NOMO-1 (cell line): ENCODE results near the gene RUBCN.
"Not testable (repeated sequence)": the region's sequence is repeated elsewhere in the genome, so short reads cannot be mapped to it uniquely, and the experiment has no call there.

Experiments
- DNase-seq, 2 experiments: peaks; one replicate each; lab custom pipeline; 2025; ENCODE audit not compliant: unreplicated experiment in 2 of 2; lab: John Stamatoyannopoulos, UW

RUBCN gene

GRCh38 chr3:197687570-197687969 lies 49.1 kb downstream of the RUBCN start:
- no peak for DNase-seq

DNA sequence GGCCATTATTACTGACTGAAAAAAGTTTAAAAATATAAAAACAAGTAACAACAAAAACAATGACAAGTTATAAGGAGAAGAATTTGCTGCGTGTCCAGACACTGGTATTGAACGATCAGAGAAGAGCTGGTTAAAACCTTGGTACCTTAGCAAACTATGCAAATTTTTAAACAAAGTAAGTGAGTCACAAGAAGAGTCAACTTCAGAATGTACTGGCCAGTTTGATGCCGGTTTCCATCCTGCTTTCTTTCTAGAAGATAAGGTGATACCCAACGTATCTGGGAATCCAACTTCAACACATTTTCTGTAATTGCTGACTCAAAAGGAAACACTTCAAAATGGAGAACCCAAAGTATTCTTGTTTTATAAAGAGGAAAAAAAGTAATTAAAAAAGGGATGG lies 49.8 kb downstream of the RUBCN start:
- no peak for DNase-seq

- DNase-seq, result no peak
Observed at GRCh38 chr3:197685546-197685945, 51.2 kb downstream of the RUBCN start.

- DNase-seq, result no peak
Observed at GRCh38 chr3:197683191-197683590, 53.5 kb downstream of the RUBCN start.

DNA sequence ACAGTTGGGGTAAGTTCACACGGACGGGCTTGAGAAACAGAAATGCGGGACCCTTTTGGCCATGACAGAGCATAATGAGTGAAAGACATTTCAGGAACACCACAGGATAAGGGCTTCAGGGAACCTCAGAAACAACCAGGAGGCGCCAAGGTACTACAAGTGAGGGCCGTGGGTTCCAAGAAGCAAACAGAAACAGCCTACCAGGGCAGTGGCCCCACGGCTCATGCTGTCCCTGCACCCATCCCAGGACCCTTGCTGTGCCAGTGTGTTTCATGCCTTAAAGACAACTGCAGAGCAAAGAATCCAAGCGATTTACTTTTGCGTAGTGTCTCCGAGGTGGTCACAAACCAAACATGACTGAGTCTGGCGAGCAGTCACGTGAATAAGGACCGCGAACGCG lies 54.0 kb downstream of the RUBCN start:
- no peak for DNase-seq

DNA sequence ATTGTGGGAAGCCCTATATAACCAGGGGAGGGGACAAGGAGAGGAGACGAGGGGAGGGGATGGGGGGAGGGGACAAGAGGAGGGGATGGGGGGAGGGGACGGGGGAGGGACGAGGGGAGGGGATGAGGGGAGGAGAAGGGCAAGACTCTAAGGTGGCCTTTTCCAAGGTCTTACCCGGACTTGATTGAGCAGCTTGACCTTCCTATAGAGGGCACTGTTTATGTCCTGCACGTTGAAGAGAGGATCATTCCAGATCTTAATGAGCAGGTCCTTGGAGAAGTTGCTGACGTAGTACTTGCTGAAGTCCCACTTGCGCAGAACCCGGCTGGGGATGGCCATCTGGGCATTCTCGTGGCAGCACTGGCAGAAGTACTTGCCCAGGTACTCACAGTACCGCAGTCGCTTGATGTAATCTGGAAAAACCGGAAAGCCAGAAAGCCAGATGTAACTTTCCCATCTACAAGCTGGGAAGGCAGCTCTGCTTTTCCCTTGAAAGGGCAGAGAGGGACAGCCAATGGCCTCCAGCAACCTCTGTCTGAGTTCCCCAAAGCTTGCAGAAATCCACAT lies 55.7 kb downstream of the RUBCN start:
- no peak for DNase-seq

DNA sequence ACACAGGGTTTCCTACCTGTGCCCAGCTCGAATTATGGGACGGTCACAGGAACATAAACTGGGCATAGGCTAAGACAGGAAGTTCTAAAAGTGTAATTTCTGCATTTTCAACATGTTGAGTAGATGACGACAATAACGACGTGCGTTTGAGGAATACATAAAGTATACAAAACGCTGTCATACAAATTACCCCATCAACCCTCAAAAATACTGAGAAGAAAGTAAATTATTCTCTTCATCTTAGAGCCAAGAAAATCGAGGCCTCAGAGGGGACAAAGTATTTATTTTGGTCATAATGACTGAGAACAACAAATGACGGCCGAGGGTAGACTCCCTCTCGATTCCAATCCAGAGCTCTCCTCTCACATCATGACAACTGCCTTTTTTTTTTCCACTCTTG lies 60.8 kb downstream of the RUBCN start:
- DNase-seq, result no peak

DNA sequence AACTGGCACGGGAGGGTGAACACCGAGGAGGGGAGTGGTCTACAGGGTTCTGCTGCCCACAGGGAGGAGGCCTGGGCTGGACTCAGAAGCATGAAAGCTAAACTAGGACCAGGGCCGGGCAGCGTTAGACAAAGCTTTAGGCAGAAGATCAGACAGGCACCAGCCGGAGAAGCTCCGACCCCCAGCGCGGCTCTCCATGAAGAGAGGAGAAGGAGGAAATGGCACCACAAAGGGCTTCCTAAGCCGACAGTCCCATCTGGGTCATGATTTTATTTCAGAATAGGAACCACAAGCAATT lies 61.2 kb downstream of the RUBCN start:
- no peak for DNase-seq

DNA sequence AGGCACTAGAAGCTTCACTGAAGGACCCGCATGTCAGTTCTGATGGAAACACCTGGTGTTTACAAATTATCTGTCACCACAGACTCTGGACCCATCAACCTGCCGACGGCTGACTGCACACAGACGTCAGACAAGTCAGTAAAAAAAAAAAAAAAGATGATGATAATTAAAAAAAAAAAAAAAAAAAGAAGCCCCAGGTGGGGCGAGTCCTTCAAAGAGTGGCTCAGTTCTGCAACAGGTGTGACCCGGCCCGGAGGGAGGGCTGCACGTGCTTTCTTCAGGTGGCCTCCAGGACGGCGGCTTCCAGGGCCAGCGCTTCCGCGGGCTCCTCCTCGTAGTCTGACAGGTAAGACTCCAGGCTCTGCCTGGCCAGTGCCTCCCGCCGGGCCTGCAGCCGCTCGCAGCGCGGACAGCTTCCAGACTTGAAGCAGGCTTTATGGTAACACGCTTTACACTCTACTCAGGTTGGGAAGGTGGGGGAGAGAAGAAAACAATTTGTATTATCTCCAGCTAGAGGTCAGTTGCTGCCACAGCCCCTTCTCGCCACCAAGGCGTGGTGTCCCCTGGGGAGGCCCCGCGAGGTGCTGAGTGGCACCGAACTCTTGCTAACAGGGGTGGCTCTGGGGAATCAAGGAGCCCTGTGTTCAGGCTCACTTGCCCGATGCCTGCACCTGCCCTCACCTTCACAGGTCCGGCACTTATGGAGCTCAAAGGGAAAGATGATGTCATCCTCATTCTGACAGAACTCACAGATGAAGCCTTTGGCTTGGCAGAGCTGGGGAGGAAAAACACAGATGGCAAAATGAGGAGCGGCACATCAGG lies 61.8 kb downstream of the RUBCN start:
- DNase-seq, result no peak

GRCh38 chr3:197673170-197673569 lies 63.5 kb downstream of the RUBCN start:
- no peak for DNase-seq

- DNase-seq, result no peak
Observed at GRCh38 chr3:197670361-197670760, 66.3 kb downstream of the RUBCN start.

DNA sequence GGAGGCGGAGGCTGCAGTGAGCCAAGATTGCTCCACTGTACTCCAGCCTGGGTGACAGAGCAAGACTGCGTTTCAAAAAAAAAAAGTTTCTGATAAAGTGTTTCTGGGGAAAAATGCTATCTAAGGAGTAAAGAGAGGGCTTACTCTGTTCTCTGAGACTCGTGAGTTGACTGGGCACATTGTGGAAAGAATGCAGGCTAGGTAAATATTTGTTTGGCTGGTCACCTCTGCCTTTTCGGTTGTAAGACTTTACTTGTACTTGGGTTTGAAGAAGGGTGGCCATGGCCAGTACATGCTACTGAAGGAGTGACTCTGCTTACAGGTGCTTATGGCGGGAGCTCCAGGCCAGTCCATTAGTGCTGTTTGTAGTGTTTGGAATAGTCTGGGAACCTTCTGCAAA lies 68.7 kb downstream of the RUBCN start:
- no peak for DNase-seq

DNA sequence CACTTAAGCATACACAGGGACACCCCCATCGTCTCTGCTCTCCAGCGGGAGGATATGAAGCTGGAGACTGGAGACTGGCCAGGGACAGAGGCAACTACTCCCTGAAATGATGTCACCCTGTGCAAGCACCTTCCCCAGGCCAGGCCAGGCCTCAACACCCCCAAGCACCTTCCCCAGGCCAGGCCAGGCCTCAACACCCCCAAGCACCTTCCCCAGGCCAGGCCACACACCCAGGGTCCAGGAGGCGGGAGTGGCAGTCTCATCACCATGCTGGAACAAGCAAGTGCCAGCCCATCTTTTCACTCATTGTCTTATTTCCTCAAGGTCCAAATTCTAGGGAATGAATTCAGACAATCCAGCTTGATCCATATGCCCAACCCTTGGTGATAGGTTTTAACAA lies 69.4 kb downstream of the RUBCN start:
- not testable (repeated sequence) for DNase-seq

- DNase-seq, result not testable (repeated sequence)
Observed at GRCh38 chr3:197666221-197666842, 70.4 kb downstream of the RUBCN start.

DNA sequence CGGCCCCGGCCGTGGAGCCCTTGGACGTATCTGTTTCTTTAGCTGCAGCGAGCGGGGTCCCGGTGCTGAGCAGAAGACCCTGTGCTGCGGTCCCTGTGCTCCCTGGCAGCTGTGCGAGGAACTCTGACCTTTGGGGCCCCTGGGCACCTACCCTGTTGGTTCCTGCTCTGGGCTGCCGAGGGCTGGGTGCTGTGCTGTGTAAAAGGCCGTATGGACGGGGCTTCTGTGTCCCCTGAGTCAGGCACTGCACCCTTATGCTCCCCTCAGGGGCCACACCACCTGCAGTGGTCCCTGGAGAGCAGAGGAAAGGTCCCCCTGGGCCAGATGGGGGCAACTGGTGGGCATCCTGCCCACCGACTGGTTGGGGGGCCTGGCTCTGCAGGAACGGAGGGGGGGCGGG lies 71.2 kb downstream of the RUBCN start:
- DNase-seq, result not testable (repeated sequence)

GRCh38 chr3:197665142-197665491 lies 71.6 kb downstream of the RUBCN start:
- not testable (repeated sequence) for DNase-seq

DNA sequence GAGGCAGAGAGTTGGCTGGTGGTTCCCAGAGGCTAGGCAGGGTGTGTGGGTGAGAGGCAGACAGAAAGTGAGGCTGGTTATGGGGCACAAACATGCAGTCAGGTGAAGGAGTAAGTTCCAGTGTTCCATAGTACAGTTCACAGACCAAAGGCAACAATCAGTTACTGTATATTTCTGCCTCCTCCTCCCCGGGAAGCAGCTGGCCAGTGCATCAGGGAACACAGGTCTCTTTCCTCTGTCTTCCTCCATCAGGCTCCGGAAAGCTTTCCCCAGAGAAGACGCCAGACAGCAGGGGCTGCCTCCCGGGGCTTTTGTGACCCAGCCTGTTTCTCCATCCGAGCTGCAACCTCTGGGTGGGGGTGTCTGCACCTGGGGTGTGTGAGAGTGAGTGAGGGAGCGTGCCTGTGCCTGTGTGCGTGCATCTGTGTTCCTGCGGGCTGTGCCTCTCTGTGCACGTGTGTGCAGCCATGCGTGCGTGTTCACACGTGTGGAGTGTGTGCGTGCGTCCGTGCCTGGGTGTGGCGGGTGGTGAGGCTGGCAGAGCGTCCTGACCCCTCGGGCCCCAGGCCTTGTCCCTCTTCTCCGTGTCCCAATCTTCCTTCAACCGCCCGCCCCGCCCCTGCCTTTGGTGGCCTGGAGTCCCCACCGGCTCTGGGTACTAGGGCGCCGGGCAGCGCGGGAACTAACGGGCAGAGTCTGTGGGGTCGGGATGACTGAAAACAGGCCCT lies 72.1 kb downstream of the RUBCN start:
- not testable (repeated sequence) for DNase-seq

DNA sequence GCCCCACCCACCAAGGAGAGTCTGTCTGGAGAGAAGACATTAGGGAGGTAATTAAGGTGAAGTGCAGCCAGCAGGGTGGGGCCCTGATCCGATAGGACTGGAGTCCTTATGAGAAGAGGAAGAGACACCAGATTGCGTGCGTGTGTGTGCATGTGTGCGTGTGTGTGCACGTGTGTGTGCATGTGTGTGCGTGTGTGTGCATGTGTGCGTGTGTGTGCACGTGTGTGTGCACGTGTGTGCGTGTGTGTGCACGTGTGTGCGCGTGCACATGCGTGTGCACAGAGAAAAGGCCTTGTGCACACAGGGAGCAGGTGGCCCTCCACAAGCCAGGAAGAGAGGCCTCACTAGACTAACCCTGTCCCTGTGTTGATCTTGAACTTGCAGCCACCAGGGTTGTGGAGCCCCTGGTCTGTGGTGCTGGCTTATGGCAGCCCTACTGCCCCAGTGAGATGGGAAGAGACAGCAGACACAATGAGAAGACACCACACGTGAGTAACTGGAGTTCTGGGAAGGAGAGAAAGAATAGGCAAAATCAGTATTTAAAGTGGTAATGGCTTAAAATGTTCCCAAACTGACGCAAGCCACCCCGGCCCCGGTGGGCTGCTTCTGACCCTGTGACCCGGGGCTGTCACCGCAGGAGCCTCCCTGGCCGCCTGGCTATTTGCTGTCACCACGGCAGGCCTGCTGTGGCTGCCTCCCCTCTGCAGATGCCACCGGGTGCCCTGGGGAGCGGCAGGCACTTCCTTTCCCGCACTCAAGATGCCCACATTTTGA lies 73.2 kb downstream of the RUBCN start:
- DNase-seq, result not testable (repeated sequence)

GRCh38 chr3:197662352-197662751 lies 74.4 kb downstream of the RUBCN start:
- not testable (repeated sequence) for DNase-seq

DNA sequence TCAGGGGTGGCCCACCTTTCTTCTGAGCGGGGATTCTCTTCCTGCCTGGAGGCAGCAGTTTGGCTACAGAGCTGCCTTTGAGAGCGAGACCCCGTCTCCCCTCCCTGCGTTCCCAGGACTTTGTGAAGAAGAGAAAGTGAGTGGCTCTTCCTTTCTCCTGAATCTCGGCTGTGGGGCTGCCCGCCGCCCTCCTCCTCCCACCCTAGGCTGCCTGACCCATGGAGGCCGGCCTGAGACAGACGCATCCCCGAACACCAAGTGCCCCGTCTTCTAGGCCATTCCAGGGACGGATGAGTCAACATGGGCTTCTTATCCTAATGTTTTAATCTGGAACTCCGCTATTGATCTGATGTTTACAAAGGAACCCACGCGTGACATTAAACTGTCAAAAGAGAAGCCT lies 74.8 kb downstream of the RUBCN start:
- DNase-seq, result not testable (repeated sequence)
